Hematopoietic multipotent progenitor cell treated with erythropoietin and hydrocortisone succinate and interleukin-3 and kit ligand, for 17 days (in vitro differentiated cells): Measurements from ENCODE around the gene EPB41L4A.
"Not testable (repeated sequence)": the region's sequence is repeated elsewhere in the genome, so short reads cannot be mapped to it uniquely, and the experiment has no call there.

Experiments
- DNase-seq: peaks from one replicate; pipeline ENCODE4 v3.0.0-alpha.2; 2015; ENCODE audit warnings: low spot score

The EPB41L4A gene

DNA sequence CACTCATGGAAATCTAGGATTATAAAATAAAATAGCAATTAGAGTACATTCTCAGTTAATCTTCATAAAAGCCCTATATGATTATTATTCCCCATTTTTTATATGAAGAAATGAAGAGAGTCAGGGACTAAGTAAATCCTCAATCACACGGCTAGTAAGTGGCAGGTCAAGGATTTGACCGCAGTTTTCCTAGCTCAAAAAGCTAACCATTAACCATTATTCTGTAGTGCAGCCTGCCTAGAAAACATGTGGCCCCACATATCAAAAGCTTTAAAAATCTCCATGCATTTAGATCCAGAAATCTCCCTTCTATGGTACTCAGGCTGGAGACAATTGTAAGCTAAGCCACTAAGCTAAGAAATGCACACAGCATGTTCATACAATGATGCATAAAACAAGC, 21.4 kb downstream of the EPB41L4A start:
- DNase-seq: no peak

DNA sequence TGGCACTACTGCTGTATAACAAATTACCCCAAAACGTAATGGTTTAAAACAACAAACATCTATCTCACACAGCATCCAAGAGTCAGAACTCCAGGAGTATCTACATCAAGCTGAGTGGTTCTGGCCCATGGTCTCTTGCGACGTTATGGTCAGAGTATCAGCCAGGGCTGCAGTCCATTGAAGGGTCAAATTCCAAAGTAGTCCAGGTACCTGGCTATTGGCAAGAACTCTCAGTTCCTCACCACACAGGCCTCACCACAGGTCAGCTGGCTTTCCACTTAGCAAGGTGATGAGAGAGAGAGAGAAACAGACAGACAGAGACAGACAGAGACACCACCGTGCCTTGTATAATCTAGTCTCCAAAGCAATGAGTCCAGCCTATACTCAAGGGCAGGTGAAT, 22.6 kb downstream of the EPB41L4A start:
- no peak for DNase-seq

DNA sequence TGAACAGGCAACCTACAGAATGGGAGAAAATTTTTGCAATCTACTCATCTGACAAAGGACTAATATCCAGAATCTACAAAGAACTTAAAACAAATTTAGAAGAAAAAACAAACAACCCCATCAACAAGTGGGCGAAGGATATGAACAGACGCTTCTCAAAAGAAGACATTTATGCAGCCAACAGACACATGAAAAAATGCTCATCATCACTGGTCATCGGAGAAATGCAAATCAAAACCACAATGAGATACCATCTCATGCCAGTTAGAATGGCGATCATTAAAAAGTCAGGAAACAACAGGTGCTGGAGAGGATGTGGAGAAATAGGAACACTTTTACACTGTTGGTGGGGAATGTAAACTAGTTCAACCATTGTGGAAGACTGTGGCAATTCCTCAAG, 23.8 kb downstream of the EPB41L4A start:
- DNase-seq: not testable (repeated sequence)

DNA sequence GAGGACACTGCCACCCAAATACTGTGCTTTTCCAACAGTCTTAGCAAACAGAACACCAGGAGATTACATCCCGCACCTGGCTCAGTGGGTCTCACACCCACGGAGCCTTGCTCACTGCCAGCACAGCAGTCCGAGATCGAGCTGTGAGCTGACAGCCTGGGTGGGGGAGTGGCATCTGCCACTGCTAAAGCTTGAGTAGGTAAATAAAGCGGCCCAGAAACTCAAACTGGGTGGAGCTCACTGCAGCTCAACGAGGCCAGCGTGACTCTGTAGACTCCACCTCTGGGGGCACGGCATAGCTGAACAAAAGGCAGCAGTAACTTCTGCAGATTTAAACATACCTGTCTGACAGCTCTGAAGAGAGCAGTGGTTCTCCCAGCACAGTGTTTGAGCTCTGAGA, 28.8 kb downstream of the EPB41L4A start:
- DNase-seq: no peak

DNA sequence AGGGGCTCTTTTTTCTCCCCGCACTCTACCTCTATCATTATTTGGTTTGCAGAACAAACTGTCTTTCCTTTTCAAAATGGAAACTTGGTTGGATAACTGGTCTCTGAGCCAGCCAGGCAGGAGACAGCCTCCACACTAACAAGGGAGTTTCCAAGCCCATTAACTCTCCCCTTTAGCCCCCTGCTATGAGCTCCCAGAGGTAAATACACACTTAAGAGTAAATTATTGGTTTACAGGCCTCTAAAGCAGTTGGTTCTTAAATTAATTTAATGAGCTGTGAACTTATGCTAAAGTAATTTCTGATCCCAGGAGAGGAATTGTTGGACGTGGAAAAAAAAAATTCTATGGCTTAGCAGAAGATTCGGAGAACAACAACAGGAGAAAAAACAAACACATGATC, 30.3 kb downstream of the EPB41L4A start:
- no peak for DNase-seq

DNA sequence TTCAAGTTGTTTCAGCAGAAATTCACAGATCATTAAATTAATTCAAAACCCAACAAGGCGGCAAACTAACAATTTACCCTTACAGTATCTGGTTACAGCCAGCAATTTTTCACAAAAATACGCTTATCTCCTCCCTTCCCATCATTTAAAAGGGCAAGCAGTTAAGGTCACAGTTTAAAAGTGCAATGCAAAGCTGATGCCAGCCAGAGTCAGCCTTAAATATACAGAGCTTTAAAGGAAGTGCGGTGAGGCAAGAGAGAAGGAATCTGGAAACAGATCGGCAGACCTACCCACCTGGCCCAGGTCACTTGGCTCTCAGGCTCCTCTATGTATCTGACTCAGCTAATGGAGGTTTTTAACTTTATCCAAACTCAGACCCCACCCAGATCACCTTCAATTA, 31.0 kb downstream of the EPB41L4A start:
- no peak for DNase-seq

DNA sequence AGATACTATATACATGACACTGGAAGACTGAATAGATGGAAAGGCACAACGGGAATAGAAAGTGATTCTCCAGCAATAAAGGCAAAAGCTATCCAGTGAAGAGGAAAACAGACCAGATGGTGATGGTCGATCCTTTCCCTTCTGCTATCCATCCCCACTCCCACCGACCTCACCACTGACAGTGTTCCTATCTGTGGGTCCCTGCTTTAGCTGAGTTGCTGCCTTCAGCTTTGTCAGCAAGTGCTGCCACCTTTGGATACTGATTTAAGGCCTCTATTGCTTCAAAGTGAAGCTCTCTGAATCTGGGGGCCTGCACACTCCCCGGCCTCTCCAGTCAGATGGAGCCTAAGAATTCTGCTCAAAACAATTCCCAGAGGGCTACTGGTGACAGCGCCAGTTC, 32.3 kb downstream of the EPB41L4A start:
- DNase-seq: no peak

DNA sequence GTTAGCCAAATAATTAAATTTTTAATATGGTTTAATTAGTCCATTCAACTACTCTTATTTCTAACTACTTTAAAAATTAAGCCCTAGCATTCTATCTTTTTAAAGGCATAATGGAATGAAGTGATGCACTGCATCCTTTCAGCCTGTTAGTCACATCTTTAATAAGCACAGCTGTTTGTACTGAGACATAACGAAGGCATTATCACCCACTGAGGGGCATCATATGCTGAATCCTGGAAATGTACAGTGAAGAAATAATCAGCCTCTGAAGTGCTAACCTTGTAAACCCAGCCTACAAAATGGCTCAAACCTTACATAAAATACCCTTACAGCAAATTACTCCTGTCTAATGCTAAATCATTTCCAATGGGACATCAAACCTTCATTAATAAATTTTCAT, 33.1 kb downstream of the EPB41L4A start:
- no peak for DNase-seq

DNA sequence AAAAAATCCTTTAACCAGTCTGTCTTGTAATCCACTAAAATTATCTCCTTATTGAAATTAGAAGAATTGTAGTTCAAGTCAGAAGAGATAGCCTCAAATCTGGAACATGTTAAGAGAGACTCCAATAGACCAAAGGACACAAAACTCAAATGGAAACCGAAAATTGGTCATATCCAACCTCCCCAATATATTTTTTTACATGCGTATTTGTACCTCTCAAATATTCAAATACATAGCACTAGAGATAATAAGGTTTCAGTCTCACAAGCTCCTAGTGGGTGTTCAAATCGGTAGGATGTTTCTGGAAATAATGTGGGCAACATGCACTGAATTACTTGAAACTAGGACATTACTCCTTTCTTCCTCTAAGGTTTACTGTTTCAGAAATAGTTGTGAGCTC, 33.5 kb downstream of the EPB41L4A start:
- DNase-seq: no peak

DNA sequence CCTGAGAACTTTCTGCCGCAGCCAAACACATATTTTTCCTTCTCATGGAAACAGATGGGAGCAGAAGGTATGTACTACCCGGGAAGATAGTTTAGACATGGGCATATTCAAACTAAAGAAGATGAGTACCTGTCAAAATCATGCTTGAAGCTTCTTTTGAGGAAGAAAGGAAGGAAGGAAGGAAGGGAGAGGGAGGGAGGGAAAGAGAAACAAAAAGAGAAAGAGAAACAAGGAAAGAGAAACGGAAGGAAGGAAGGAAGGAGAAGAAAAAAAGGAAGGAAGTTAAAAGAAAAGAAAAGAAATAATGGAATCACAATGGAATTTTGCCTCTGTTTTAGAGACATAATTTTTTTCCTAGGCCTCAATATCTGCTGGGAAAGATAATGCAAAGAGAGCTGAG, 34.6 kb downstream of the EPB41L4A start:
- DNase-seq: no peak

DNA sequence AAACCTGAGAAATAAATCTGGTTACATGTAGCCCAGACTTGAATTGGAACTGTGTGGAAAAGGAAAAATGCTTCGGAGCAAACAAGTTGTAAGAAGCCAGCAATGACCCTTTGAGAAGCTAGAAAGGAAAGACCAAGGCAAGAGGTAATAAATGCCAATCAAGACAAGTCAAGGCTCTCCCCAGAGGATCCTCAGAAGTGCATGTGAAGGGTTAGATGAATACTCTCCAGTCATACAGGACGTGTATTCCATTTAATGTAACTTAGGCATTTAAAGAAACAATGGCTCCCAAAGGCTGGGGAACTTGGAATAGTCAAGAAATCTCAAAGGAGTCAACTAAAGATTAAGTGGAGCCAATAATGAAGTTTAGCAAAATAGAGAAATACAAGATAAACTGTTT, 36.2 kb downstream of the EPB41L4A start:
- no peak for DNase-seq

DNA sequence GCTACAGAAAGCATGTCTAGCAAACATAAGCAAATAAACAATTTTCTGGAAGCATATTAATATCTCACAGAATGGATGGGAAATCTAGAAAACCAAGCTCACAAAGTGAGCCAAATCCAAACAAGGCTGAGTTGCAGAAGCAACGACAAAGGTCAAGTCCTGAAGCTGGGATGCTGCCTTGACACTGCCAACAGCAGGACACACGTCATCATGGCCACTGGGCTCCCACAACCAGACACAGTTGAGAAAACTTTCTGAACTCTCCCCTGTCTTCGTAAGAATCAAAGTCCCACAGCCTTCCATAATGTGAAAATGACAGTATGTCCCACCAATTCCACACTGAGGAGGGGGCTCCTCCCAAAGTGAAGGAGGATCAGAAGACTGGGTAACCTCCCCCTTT, 37.6 kb downstream of the EPB41L4A start:
- DNase-seq: no peak

DNA sequence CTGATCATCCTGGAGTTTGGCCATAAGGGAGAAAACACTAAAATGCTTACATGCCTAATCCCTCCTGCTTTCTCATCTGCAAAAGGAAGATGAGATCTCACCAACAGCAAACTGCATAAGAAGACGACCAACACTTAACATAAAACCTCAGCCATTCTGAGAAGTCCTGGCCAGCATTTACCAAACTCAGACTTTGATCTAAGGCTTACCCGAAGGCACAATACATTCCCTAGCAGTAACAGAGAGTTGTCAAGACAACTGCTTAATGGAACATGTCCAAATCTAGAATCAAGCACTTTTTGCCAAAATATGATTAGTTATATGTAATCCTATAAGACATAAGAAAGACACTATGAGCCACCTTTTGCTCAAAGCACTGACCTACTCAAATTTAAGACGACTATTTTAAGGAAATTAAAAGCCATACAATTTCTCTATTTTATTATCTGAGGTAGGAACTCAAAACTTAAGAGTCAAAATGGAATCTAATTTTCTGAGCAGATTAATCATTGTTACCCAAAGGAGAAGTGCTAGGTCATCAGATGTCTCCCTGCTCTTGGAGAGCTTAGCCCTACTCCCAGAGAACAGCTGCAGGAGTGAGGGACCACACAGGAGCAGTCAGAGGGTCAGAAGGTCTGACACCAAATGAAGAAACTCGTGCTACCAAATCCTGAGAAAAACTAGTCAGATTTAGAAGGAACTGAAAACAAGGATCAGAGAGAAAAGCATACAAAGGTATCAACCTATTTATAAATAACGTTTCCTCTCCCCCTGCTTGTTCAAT, 39.3 kb downstream of the EPB41L4A start:
- no peak for DNase-seq

DNA sequence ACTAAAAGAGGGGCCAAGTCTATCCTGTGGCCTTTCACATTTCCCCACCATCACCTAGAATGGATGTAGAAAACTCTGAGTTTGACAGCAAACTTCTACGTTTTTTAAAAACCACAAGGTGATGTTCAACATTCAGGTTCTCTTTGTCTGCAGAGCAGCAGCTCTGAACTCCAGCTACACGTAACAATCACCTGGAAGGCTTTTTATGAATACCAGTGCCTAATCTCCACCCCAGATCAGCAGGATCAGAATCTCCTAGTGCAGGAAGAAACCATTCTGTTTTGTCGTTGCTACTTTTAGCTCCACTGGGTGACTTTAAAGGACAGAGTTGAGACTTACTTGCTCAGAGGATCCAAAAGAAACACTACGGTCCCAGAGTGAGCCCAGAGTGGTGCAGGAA, 44.3 kb downstream of the EPB41L4A start:
- no peak for DNase-seq

DNA sequence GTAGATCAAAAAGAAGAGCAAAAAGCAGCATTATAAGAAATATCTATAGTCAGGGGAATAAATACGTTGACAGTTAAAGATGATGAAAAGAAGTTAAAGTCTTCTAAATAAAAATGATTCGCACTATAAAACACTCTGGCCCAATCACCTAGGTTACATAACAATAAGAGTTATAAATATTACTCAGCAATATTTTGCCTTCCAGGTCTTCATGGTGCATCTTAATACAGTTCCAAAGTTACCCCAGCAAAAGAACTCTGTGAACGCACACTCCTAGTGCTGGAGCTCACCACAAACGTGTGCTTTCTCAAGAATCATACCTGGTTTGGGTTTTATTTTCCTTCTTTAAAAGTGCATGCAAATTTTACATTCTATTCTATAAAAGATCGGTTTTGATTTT, 44.7 kb downstream of the EPB41L4A start:
- DNase-seq: no peak

DNA sequence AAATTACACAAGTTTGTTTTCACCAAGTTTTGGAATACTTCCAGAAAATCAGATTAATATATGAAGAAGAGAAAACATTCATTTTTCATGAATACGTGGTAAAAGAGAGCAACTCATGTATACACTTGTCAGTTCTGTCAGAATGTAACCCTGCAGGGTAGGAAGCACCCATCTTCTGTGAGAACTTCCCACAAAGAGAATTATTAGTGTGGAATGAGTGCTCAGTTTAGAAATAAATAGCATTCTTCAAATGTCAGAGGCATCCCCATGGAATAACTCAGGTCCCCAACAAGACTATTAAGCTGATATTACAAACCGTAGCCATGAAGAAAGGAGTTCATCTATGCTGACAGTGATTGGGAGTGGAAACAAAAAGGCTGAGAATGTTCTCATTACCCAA, 45.2 kb downstream of the EPB41L4A start:
- DNase-seq: no peak

DNA sequence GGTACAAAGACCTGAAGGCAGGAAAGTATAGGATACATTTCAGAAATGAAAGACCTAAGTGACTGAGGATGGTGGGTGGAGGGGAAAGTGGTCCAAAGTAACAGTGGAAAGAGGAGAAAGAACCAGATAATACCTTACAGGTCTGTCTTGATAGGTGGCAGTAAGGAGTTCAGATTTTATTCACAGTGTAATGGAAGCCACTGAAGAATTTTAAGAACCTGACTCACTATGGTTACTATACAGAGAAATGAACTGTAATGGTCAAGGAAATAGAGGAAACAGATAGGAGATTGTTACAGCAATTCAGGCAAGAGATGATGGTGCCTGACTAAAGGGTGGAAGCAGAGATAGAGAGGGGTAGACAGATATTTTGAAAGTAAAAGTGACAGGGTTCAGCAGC, 46.5 kb downstream of the EPB41L4A start:
- no peak for DNase-seq

DNA sequence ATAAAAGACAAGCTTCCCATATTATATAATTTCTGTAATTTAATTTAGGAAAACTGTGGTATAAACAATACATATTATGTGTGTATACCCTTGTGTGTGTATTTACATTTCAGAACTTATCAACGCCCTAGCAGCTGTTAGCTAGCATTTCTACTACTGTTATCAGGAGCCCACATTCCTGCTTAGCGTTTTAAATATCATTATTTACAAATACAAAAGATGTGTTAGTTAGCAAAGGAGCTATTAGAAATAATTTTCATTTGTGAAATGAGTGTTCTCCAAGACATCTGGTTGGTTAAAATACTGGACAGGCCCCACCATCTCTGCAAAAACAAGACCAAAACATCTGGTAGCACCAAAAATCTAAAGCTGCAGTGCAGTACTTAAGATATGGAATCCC, 48.0 kb downstream of the EPB41L4A start:
- DNase-seq: peak; percentile 54

DNA sequence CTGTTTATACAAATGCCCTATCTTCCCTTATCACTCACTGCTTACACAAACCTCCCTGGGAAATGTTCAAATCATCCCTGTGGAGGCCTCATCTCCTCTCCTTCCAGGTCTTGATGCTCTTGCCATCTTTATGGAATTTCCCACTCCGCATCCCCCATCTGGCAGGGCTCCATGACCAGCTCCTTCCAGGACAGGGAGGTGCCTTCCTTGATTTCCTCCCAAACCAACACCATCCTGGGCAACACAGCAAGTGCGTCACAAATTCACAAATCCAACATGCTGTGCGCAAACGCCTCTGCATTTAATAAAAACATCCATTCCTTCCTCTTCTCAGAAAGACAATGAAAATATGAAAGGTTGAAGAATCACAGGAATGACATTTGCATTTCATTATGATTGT, 51.7 kb downstream of the EPB41L4A start:
- no peak for DNase-seq

DNA sequence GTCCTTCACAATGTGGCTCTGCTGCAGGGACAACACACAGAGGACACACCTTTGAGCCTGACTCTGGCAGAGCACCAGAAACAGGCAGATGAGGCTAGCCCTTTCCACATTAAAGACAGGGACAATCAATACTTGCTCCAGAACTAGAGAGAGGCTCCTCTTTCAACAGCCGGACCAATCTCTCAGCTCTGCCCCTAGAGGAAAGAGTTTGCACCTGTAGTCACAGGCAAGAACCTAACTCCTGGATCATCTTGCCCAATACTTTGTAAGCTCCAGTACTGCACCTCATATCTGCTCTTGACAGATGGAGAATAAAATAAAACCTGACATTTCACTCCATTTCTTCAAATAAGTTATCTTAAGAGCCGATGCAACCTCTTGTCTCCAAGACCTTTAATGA, 52.1 kb downstream of the EPB41L4A start:
- peak; percentile 53 for DNase-seq

DNA sequence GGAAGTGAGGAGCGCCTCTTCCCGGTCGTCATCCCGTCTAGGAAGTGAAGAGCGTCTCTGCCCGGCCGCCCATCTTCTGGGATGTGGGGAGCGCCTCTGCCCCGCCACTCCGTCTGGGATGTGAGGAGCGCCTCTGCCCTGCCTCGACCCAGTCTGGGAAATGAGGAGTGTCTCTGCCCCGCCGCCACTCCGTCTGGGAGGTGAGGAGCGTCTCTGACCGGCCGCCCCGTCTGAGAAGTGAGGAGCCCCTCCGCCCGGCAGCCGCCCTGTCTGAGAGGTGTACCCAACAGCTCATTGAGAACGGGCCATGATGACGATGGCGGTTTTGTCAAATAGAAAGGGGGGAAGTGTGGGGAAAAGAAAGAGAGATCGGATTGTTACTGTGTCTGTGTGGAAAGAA, 58.3 kb downstream of the EPB41L4A start:
- DNase-seq: not testable (repeated sequence)

DNA sequence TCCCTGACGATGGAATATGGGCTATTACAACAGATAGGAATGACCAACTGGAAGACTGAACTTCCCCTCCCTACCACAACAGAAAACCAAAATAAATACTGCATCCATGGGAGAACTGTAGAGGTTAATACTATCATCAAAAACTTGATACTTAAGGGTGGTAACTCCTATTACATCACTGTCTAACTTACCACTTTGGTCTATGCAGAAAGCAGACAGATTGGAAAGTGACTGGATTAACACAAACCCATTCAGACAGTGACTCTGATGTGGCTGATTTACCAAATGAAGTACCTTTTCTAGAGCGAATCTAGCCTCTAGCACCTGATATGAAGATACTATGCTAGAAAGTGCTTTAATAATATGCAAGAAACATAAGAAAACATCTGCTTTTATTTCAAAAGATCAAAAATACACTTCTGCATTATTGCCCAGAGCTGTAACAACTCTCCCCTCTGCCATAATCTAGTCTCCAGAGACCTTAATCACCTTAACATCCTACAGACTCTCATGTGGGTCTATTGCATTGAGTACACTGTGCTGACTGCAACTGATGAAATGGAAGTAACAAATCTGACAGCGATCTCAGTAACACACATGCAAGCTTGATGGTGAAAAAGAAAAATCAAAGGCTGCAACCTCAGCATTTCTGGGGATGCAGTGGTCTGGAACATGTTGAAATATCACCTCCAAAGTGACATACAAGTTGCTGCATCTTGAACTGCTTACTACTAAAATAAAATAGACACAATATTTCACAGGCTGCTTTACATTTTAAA, 62.7 kb downstream of the EPB41L4A start:
- no peak for DNase-seq

DNA sequence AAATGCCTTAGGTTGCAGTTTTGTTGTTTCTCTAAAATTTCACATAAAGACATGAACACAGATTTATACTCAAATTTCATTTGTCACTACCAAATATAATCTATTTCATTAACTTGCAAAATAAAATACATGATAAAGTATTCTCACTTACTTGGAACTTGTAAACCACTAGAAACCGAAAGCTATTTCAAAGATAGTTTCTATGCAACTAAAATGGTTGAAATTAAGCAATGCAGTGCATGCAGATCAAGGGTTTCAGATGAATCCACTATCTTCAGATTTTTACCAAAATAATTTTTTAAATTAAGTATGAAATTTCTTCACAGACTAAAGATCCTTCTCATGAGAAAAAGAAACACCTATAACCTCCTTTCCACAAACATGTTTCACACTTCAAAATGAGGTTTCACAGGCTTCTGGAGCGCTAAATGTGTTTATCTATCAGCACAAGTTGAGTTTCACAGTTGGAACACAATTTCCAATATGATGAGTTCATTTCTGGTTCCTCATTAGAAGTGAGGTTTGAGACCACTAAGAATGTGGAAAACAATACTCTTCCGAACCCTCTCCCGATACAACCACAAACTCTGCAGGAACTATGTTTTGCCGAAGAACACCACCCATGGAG, 63.9 kb downstream of the EPB41L4A start:
- no peak for DNase-seq
